Measurements from ENCODE around the gene ATP4A. TPM values are rescaled to one million over a fixed set of nuclear protein-coding genes. Genes with fewer than 3 reads are reported as not detected.

Gene ATP4A
- total and polyA plus RNA-seq, 9 of the 15 experiments (the other 6 are each of a cell fraction or from before 2014, with no cell fraction given) = 0.15 TPM; not detected in 8

DNA sequence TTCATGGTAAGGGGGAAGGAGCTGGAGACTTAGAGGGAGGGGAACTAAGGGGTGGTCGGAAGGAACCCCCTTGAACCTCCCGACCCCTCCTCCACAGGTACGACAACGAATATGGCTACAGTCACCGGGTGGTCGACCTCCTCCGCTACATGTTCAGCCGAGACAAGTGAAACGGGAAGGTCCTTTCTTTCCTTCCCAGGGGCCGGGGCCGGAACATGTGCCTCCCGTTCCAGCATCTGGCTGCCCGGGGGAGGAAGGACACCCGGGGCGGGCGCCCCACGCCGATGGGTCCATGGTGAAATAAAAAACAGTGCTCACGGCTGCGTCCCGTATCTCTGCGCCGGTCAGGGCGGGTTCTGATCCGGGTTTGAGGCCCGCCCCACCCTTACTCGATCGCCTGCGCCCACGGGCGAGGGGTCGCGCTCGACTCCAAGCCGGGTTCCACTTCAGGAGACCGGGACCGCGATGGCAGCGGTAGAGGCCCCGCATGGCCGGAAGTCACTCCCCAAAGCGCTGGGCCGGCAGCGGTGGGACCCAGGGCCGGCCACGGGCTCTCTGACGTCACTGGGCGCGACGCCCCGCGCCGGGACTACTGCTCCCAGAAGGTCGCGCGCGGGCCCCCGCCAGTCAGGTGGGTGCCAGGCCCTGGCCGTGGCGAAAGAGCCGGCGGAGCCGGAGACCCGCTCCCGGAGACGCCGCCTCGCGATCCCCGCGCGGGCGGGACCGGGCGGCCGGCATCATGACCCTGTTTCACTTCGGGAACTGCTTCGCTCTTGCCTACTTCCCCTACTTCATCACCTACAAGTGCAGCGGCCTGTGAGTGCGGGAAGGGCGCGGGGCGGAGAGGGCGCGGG lies 18.2 kb downstream of the ATP4A start, which contains the start of gene TMEM147 (continued):
- TF ChIP-seq ZBTB2 (IDR thresholded peaks at IDR 0.05) = no peak
- peak in 1 of 2 experiments; percentile 67; a peak in 1 of 4 replicates for TF ChIP-seq CSDE1 (IDR thresholded peaks at IDR 0.05)
- TF ChIP-seq NR2C2 (CRISPR knock-in tag; IDR thresholded peaks at IDR 0.05) = no peak
- peak; percentile 70 for TF ChIP-seq NR2C2 (tag; IDR thresholded peaks at IDR 0.05)
- peak; percentile 88 for TF ChIP-seq ETV1 (tag; conservative IDR thresholded peaks at IDR 0.05; ENCODE audit: low read depth)
- no peak for TF ChIP-seq ZNF134 (CRISPR knock-in tag; conservative IDR thresholded peaks at IDR 0.05)
- TF ChIP-seq, protein P1, sequence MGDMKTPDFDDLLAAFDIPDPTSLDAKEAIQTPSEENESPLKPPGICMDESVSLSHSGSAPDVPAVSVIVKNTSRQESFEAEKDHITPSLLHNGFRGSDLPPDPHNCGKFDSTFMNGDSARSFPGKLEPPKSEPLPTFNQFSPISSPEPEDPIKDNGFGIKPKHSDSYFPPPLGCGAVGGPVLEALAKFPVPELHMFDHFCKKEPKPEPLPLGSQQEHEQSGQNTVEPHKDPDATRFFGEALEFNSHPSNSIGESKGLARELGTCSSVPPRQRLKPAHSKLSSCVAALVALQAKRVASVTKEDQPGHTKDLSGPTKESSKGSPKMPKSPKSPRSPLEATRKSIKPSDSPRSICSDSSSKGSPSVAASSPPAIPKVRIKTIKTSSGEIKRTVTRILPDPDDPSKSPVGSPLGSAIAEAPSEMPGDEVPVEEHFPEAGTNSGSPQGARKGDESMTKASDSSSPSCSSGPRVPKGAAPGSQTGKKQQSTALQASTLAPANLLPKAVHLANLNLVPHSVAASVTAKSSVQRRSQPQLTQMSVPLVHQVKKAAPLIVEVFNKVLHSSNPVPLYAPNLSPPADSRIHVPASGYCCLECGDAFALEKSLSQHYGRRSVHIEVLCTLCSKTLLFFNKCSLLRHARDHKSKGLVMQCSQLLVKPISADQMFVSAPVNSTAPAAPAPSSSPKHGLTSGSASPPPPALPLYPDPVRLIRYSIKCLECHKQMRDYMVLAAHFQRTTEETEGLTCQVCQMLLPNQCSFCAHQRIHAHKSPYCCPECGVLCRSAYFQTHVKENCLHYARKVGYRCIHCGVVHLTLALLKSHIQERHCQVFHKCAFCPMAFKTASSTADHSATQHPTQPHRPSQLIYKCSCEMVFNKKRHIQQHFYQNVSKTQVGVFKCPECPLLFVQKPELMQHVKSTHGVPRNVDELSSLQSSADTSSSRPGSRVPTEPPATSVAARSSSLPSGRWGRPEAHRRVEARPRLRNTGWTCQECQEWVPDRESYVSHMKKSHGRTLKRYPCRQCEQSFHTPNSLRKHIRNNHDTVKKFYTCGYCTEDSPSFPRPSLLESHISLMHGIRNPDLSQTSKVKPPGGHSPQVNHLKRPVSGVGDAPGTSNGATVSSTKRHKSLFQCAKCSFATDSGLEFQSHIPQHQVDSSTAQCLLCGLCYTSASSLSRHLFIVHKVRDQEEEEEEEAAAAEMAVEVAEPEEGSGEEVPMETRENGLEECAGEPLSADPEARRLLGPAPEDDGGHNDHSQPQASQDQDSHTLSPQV (IDR thresholded peaks at IDR 0.05) = no peak
- TF ChIP-seq CBX2 (IDR thresholded peaks at IDR 0.05; ENCODE audit: insufficient read depth, low read length, poor library complexity, severe bottlenecking) = no peak
- TF ChIP-seq DMBX1 (CRISPR knock-in tag; IDR thresholded peaks at IDR 0.05; ENCODE audit: borderline replicate concordance) = 0 out of 2 replicates have a peak, but pooled peaks have one; percentile 24
- peak; percentile 82 for TF ChIP-seq MYC (IDR thresholded peaks at IDR 0.05; ENCODE audit: low read depth, low read length)
- TF ChIP-seq MYC (CRISPR knock-in tag; IDR thresholded peaks at IDR 0.05; ENCODE audit: borderline replicate concordance, low read depth) = peak; percentile 84; the same call in 1 of the 2 replicates
- TF ChIP-seq THRA (IDR thresholded peaks at IDR 0.05) = no peak
- TF ChIP-seq POLR2G (IDR thresholded peaks at IDR 0.05; ENCODE audit: low read depth, low read length) = peak; percentile 97
- 0 out of 2 replicates have a peak, but pooled peaks have one; percentile 49 for TF ChIP-seq ZNF197 (CRISPR knock-in tag; IDR thresholded peaks at IDR 0.05; ENCODE audit: low read depth)
- TF ChIP-seq HDAC6 (IDR thresholded peaks at IDR 0.05; ENCODE audit: low read depth, low read length) = no peak
- no peak for TF ChIP-seq KLF16 (IDR thresholded peaks at IDR 0.05)
- TF ChIP-seq ZNF830 (CRISPR knock-in tag; IDR thresholded peaks at IDR 0.05) = no peak
- TF ChIP-seq HOMEZ (CRISPR knock-in tag; IDR thresholded peaks at IDR 0.05) = 0 out of 2 replicates have a peak, but pooled peaks have one; percentile 7
- TF ChIP-seq TCFL5 (CRISPR knock-in tag; conservative IDR thresholded peaks at IDR 0.05) = no peak

All from K562 (cell line).